Tibial nerve (tissue), 4 donors: ENCODE data around the gene CARD11. TPM values are rescaled to one million over a fixed set of nuclear protein-coding genes. Genes with fewer than 3 reads are reported as not detected.

Experiments used
- DNase-seq, 2 donors: peaks; one replicate each; pipeline ENCODE4 v3.0.0-alpha.2; 2019; ENCODE audit warnings: low spot score in 2 of 2
- H3K27ac ChIP-seq, 4 donors: fragments of 200-600 bp; sonication (generic) in 3 of 4; one replicate each; pipeline ENCODE4 v1.5.1; 2017 to 2019; ENCODE audit warnings: mild to moderate bottlenecking in 1 of 4
- H3K27me3 ChIP-seq, 2 donors: fragments of 200-600 bp; sonication (generic) in 1 of 2; one replicate each; pipeline versions ENCODE4 v1.5.1 to v1.6.0; 2017 to 2019
- H3K36me3 ChIP-seq, 3 donors: fragments of 200-600 bp; sonication (generic); one replicate each; pipeline ENCODE4 v1.5.1; 2018 to 2019
- H3K4me1 ChIP-seq, 4 donors: fragments of 200-600 bp; sonication (generic) in 3 of 4; one replicate each; pipeline ENCODE4 v1.5.1; 2017 to 2019
- H3K4me3 ChIP-seq, 4 donors: fragments of 200-600 bp; sonication (generic) in 3 of 4; one replicate each; pipeline ENCODE4 v1.5.1; 2017 to 2019; ENCODE audit warnings: mild to moderate bottlenecking in 1 of 4, moderate library complexity in 1 of 4
- H3K9me3 ChIP-seq, 4 donors: fragments of 200-600 bp; sonication (generic) in 3 of 4; one replicate each; pipeline ENCODE4 v1.5.1; 2017 to 2019
- CTCF ChIP-seq, 5 experiments: fragments of 200-600 bp in 3 of 5; fragments of 450-650 bp in 2 of 5; sonication (generic) in 3 of 5; IDR thresholded peaks; one replicate each; pipeline ENCODE4 v1.5.1; 2016 to 2019; ENCODE audit warnings: antibody characterized with exemption in 5 of 5, mild to moderate bottlenecking in 3 of 5, moderate library complexity in 2 of 5
- EP300 ChIP-seq, 2 donors: sonication (generic); formaldehyde crosslinking; IDR thresholded peaks; one replicate each; pipeline ENCODE4 v1.6.1; 2017; ENCODE audit warnings: antibody characterized with exemption in 2 of 2, mild to moderate bottlenecking in 1 of 2
- POLR2A ChIP-seq, 2 donors: fragments of 450-650 bp; IDR thresholded peaks; one replicate each; pipeline ENCODE4 v1.6.1; 2017; ENCODE audit warnings: antibody characterized with exemption in 2 of 2, mild to moderate bottlenecking in 2 of 2, moderate library complexity in 2 of 2
- WGBS, 2 donors: methylation state at CpG; one replicate each; pipeline ENCODE4 v1.1.5; 2018; 5-methylcytosine and 5-hydroxymethylcytosine counted together
- total RNA-seq, 4 donors: library from RNA; depleted of rRNA; stranded (reverse); fragments of >200 nt; gene quantifications; one replicate each; pipeline ENCODE4 v1.1.0, GENCODE V29; 2016

CARD11 gene
- total RNA-seq, 4 donors from 2014 or later = 2.0 to 4.8 (median 3.1) TPM

GRCh38 chr7:2986561-2986960, 57.1 kb downstream of the CARD11 start:
- Histone ChIP-seq H3K4me3 (no peak overlapping the region), H3K36me3 (no peaks in the 10 kb centered on the region), H3K27ac (no peak overlapping the region), H3K4me1 (no peaks in the 10 kb centered on the region), H3K27me3 (no peaks in the 10 kb centered on the region), H3K9me3 (peaks cover 0 to 39% (median 0%) of the 10 kb centered on the region in 4 donors)
- 92 to 95% methylated on average over 18 of the region's 18 CpGs for WGBS, 2 donors
- TF ChIP-seq EP300 (IDR thresholded peaks at IDR 0.05) (no peak), POLR2A (IDR thresholded peaks at IDR 0.05) (no peak)
- DNase-seq = no peak

GRCh38 chr7:2985866-2986265, 57.8 kb downstream of the CARD11 start:
- no peak overlapping the region for H3K4me3 ChIP-seq
- H3K27me3 ChIP-seq = no peaks in the 10 kb centered on the region
- DNase-seq = no peak
- H3K4me1 ChIP-seq = no peaks in the 10 kb centered on the region
- no peak overlapping the region for H3K27ac ChIP-seq
- H3K9me3 ChIP-seq = peaks cover 0 to 36% (median 0%) of the 10 kb centered on the region in 4 donors
- TF ChIP-seq EP300 (IDR thresholded peaks at IDR 0.05) (no peak), CTCF (IDR thresholded peaks at IDR 0.05) (no peak), POLR2A (IDR thresholded peaks at IDR 0.05) (no peak)
- 87 to 88% methylated on average over 14 of the region's 14 CpGs for WGBS, 2 donors
- no peaks in the 10 kb centered on the region for H3K36me3 ChIP-seq

- H3K36me3 ChIP-seq = no peaks in the 10 kb centered on the region
- WGBS, 2 donors = 71 to 73% methylated on average over 6 of the region's 6 CpGs
- DNase-seq = no peak
Observed at GRCh38 chr7:2984091-2984490, 59.6 kb downstream of the CARD11 start.

GRCh38 chr7:2983586-2983985, 60.1 kb downstream of the CARD11 start:
- WGBS, 2 donors = 63 to 69% methylated on average over 6 of the region's 6 CpGs
- no peak for TF ChIP-seq CTCF (IDR thresholded peaks at IDR 0.05)
- TF ChIP-seq EP300 (IDR thresholded peaks at IDR 0.05) = no peak
- TF ChIP-seq POLR2A (IDR thresholded peaks at IDR 0.05) = no peak
- Histone ChIP-seq H3K36me3 (no peaks in the 10 kb centered on the region), H3K4me3 (no peak overlapping the region), H3K27me3 (peaks cover 0 to 8% of the 10 kb centered on the region in 2 donors), H3K4me1 (no peaks in the 10 kb centered on the region), H3K9me3 (peaks cover 0 to 17% (median 0%) of the 10 kb centered on the region in 4 donors), H3K27ac (no peak overlapping the region)
- DNase-seq = no peak

More at GRCh38 chr7:2984091-2984490, 59.6 kb downstream of the CARD11 start:
- peaks cover 0 to 20% (median 0%) of the 10 kb centered on the region in 4 donors for H3K9me3 ChIP-seq
- no peak for TF ChIP-seq CTCF (IDR thresholded peaks at IDR 0.05)
- TF ChIP-seq POLR2A (IDR thresholded peaks at IDR 0.05) = no peak
- no peak for TF ChIP-seq EP300 (IDR thresholded peaks at IDR 0.05)
- H3K27ac ChIP-seq = no peak overlapping the region
- no peak overlapping the region for H3K4me3 ChIP-seq
- no peaks in the 10 kb centered on the region for H3K4me1 ChIP-seq
- peaks cover 0 to 8% of the 10 kb centered on the region in 2 donors for H3K27me3 ChIP-seq

- Histone ChIP-seq H3K27me3 (peaks cover 0 to 8% of the 10 kb centered on the region in 2 donors), H3K27ac (no peak overlapping the region), H3K9me3 (peaks cover 0 to 12% (median 0%) of the 10 kb centered on the region in 4 donors), H3K4me3 (no peak overlapping the region), H3K36me3 (no peaks in the 10 kb centered on the region), H3K4me1 (no peaks in the 10 kb centered on the region)
- 84 to 88% methylated on average over 7 of the region's 7 CpGs for WGBS, 2 donors
- no peak for DNase-seq
- no peak for TF ChIP-seq POLR2A (IDR thresholded peaks at IDR 0.05)
Observed at GRCh38 chr7:2982831-2983230, 60.8 kb downstream of the CARD11 start.

- Histone ChIP-seq H3K4me1 (no peaks in the 10 kb centered on the region), H3K4me3 (no peak overlapping the region), H3K27me3 (peaks cover 0 to 8% of the 10 kb centered on the region in 2 donors), H3K27ac (no peak overlapping the region), H3K9me3 (peaks cover 0 to 11% (median 0%) of the 10 kb centered on the region in 4 donors), H3K36me3 (no peaks in the 10 kb centered on the region)
- DNase-seq = no peak
- WGBS, 2 donors = 87 to 96% methylated on average over 11 of the region's 11 CpGs
- TF ChIP-seq EP300 (IDR thresholded peaks at IDR 0.05) = no peak
- TF ChIP-seq POLR2A (IDR thresholded peaks at IDR 0.05) = no peak
- TF ChIP-seq CTCF (IDR thresholded peaks at IDR 0.05) = no peak
Observed at GRCh38 chr7:2982401-2982800, 61.3 kb downstream of the CARD11 start.
